CD14-positive monocyte (primary cell): ENCODE data around the gene TMPRSS3. TPM values are rescaled to one million over a fixed set of nuclear protein-coding genes. Genes with fewer than 3 reads are reported as not detected.

Experiments
- DNase-seq, 3 donors: peaks; one replicate each; pipeline ENCODE4 v3.0.0-alpha.2; 2011 to 2022
- H2AFZ ChIP-seq: 2 replicates; pipeline ENCODE4 v1.6.0; 2012; ENCODE audit warnings: mild to moderate bottlenecking, low read depth, low read length, inconsistent platforms; ENCODE audit not compliant: insufficient read depth, poor library complexity, severe bottlenecking
- H3K27ac ChIP-seq, 2 donors: 1 replicate in 1 of 2; 2 replicates in 1 of 2; pipeline ENCODE4 v1.5.1; 2012 to 2013; ENCODE audit warnings: low read length in 2 of 2, control low read depth in 1 of 2, inconsistent platforms in 1 of 2, low read depth in 1 of 2, mild to moderate bottlenecking in 1 of 2
- H3K27me3 ChIP-seq, 2 donors: one replicate each; pipeline versions ENCODE4 v1.6.0 to v1.6.1; 2011 to 2013; ENCODE audit warnings: low read length in 2 of 2; ENCODE audit not compliant: control insufficient read depth in 2 of 2, insufficient read depth in 2 of 2
- H3K36me3 ChIP-seq, 2 donors: replicated peaks in 1 of 2; 1 replicate in 1 of 2; 2 replicates in 1 of 2; pipeline versions ENCODE4 v1.5.1 to v1.6.1; 2012 to 2013; ENCODE audit warnings: low read length in 2 of 2, control low read depth in 1 of 2, inconsistent platforms in 1 of 2, mild to moderate bottlenecking in 1 of 2; ENCODE audit not compliant: insufficient read depth in 2 of 2, control insufficient read depth in 1 of 2
- H3K4me1 ChIP-seq, 2 donors: 1 replicate in 1 of 2; 2 replicates in 1 of 2; pipeline versions ENCODE4 v1.5.1 to v1.6.1; 2012 to 2013; ENCODE audit warnings: low read length in 2 of 2, control low read depth in 1 of 2, inconsistent platforms in 1 of 2, mild to moderate bottlenecking in 1 of 2, moderate library complexity in 1 of 2; ENCODE audit not compliant: insufficient read depth in 2 of 2, control insufficient read depth in 1 of 2
- H3K4me2 ChIP-seq: replicated peaks from 2 replicates; pipeline ENCODE3; 2012; ENCODE audit warnings: low read length, moderate library complexity, mild to moderate bottlenecking; ENCODE audit not compliant: poor library complexity, severe bottlenecking; ENCODE audit errors: extremely low read depth
- H3K4me3 ChIP-seq, 3 experiments: fragments of 200-600 bp in 1 of 3; sonication (generic) in 1 of 3; replicated peaks in 1 of 3; 1 replicate in 2 of 3; 2 replicates in 1 of 3; pipeline ENCODE4 v1.5.1; 2011 to 2013; ENCODE audit warnings: low read length in 3 of 3, mild to moderate bottlenecking in 3 of 3, control low read depth in 2 of 3, low read depth in 2 of 3, inconsistent platforms in 1 of 3, moderate library complexity in 1 of 3
- H3K79me2 ChIP-seq: 2 replicates; pipeline ENCODE4 v1.6.0; 2012; ENCODE audit warnings: mild to moderate bottlenecking, control low read depth, inconsistent platforms, low read length, moderate library complexity; ENCODE audit not compliant: insufficient read depth
- H3K9ac ChIP-seq: 2 replicates; pipeline ENCODE4 v1.6.0; 2017; ENCODE audit warnings: low read length, mild to moderate bottlenecking; ENCODE audit not compliant: insufficient read depth, poor library complexity, severe bottlenecking
- H3K9me3 ChIP-seq, 2 donors: replicated peaks in 1 of 2; 1 replicate in 1 of 2; 2 replicates in 1 of 2; pipeline versions ENCODE4 v1.5.1 to v1.6.1; 2012 to 2013; ENCODE audit warnings: low read length in 2 of 2, control low read depth in 1 of 2; ENCODE audit not compliant: control insufficient read depth in 1 of 2, insufficient read depth in 1 of 2
- H4K20me1 ChIP-seq: 2 replicates; pipeline ENCODE4 v1.6.0; 2012; ENCODE audit warnings: mild to moderate bottlenecking, low read length, control low read depth, moderate library complexity; ENCODE audit not compliant: insufficient read depth
- H3K27ac Mint-ChIP-seq, 7 donors: one replicate each; pipeline ENCODE4 v1.8.0; 2020; ENCODE audit warnings: mild to moderate bottlenecking in 7 of 7, mixed read lengths in 7 of 7, moderate library complexity in 6 of 7, inconsistent platforms in 2 of 7
- H3K27me3 Mint-ChIP-seq, 3 donors: one replicate each; pipeline ENCODE4 v1.8.0; 2021 to 2022; ENCODE audit warnings: low read depth in 3 of 3, mild to moderate bottlenecking in 3 of 3, mixed read lengths in 3 of 3, moderate library complexity in 3 of 3, inconsistent platforms in 1 of 3
- H3K36me3 Mint-ChIP-seq, 2 donors: one replicate each; pipeline ENCODE4 v1.8.0; 2020; ENCODE audit warnings: mixed read lengths in 2 of 2, inconsistent platforms in 1 of 2, mild to moderate bottlenecking in 1 of 2
- H3K4me1 Mint-ChIP-seq: one replicate; pipeline ENCODE4 v1.8.0; 2020; ENCODE audit warnings: mild to moderate bottlenecking, mixed read lengths
- H3K4me3 Mint-ChIP-seq, 2 donors: one replicate each; pipeline ENCODE4 v1.8.0; 2020; ENCODE audit warnings: mild to moderate bottlenecking in 2 of 2, mixed read lengths in 2 of 2, moderate library complexity in 1 of 2
- H3K9me3 Mint-ChIP-seq, 7 donors: one replicate each; pipeline ENCODE4 v1.8.0; 2020 to 2022; ENCODE audit warnings: mixed read lengths in 7 of 7, mild to moderate bottlenecking in 6 of 7, moderate library complexity in 6 of 7, inconsistent platforms in 2 of 7
- WGBS: methylation state at CpG from one replicate; pipeline ENCODE4 v1.1.5; 2013; ENCODE audit warnings: missing lambda C conversion rate; ENCODE audit not compliant: insufficient coverage; 5-methylcytosine and 5-hydroxymethylcytosine counted together
- intact Hi-C, 2 donors: fragments of 100-400 bp; cut with micrococcal nuclease; formaldehyde crosslinking; loops; one replicate each; pipeline versions ENCODE4 v1.15.0 to v1.15.1; 2023
- polyA plus RNA-seq, 3 donors: library from polyadenylated mRNA; depleted of rRNA in 1 of 3; unstranded in 2 of 3; stranded (reverse) in 1 of 3; fragments of 300-500 nt in 2 of 3; fragments of >200 nt in 1 of 3; fragmentation: Illumina TruSeq in 2 of 3; gene quantifications; 1 replicate in 2 of 3; 2 replicates in 1 of 3; pipeline ENCODE4 v1.2.3, GENCODE V29; 2012 to 2021
- TF ChIP-seq, protein P1 (sequence below): fragments of 200-600 bp; IDR thresholded peaks from one replicate; pipeline ENCODE4 v1.8.0; 2022; ENCODE audit warnings: antibody characterized with exemption, mild to moderate bottlenecking

Gene TMPRSS3
- polyA plus RNA-seq, 3 donors = 0.30 TPM; not detected in 2

DNA sequence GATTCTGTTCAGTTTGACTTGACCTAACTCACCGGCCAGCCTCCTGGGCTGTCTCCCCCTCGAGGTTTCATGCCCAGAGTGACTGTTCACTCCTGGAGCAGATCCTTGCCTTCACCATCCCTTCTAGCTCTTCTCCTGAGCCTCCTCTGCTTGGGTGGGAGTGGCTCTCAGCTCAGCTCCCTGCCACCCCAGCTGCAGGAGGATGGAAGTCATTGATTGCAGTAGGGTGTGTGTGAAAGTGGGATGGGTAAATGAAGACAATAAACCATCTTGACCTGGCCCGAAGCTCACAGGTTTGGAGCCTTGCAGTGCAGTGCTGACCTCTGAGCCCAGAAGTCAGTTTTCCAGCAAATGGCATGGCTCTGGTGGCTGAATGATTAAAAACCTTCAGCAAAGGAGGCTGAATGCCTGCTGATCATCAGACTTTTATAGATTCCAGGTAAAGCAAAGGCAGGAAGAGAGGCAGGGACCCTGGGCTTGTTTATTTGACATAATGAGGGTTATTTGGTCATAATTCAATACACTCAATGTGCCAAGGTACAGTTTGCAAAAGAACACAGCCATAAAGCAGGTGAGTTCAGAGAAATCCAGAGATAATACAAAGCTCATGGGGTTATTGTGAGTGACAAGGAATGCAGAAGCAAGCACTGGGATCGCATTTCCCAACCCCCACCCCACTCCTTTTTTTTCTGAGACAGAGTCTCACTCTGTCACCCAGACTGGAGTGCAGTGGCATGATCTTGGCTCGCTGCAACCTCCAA lies 63.1 kb downstream of the TMPRSS3 start:
- no peak overlapping the region for H3K4me3 Mint-ChIP-seq
- peaks cover 1 to 6% (median 4%) of the 10 kb centered on the region in 3 donors for H3K27me3 Mint-ChIP-seq
- peaks cover 12% of the 10 kb centered on the region for H3K4me1 Mint-ChIP-seq
- peaks cover 0 to 2% of the 10 kb centered on the region in 2 donors for H3K9me3 ChIP-seq
- no peak overlapping the region for H2AFZ ChIP-seq
- H3K27ac ChIP-seq = no peak overlapping the region
- H3K36me3 ChIP-seq = no peaks in the 10 kb centered on the region
- TF ChIP-seq, protein P1, sequence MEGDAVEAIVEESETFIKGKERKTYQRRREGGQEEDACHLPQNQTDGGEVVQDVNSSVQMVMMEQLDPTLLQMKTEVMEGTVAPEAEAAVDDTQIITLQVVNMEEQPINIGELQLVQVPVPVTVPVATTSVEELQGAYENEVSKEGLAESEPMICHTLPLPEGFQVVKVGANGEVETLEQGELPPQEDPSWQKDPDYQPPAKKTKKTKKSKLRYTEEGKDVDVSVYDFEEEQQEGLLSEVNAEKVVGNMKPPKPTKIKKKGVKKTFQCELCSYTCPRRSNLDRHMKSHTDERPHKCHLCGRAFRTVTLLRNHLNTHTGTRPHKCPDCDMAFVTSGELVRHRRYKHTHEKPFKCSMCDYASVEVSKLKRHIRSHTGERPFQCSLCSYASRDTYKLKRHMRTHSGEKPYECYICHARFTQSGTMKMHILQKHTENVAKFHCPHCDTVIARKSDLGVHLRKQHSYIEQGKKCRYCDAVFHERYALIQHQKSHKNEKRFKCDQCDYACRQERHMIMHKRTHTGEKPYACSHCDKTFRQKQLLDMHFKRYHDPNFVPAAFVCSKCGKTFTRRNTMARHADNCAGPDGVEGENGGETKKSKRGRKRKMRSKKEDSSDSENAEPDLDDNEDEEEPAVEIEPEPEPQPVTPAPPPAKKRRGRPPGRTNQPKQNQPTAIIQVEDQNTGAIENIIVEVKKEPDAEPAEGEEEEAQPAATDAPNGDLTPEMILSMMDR = no peak
- no peaks in the 10 kb centered on the region for H3K79me2 ChIP-seq
- no peak overlapping the region for H3K4me3 ChIP-seq
- no peaks in the 10 kb centered on the region for H3K36me3 Mint-ChIP-seq
- H3K9me3 Mint-ChIP-seq = peaks cover 0 to 8% (median 4%) of the 10 kb centered on the region in 7 donors
- 78% methylated on average over 3 of the region's 5 CpGs for WGBS
- no peak overlapping the region for H3K9ac ChIP-seq
- H3K4me2 ChIP-seq = no peak overlapping the region
- H3K27me3 ChIP-seq = peaks cover 0 to 5% of the 10 kb centered on the region in 2 donors
- intact Hi-C loops = no loop called here
- H3K27ac Mint-ChIP-seq = no peak overlapping the region
- H4K20me1 ChIP-seq = no peaks in the 10 kb centered on the region
- DNase-seq = no peak
- H3K4me1 ChIP-seq = peaks cover under 1 to 3% of the 10 kb centered on the region in 2 donors

DNA sequence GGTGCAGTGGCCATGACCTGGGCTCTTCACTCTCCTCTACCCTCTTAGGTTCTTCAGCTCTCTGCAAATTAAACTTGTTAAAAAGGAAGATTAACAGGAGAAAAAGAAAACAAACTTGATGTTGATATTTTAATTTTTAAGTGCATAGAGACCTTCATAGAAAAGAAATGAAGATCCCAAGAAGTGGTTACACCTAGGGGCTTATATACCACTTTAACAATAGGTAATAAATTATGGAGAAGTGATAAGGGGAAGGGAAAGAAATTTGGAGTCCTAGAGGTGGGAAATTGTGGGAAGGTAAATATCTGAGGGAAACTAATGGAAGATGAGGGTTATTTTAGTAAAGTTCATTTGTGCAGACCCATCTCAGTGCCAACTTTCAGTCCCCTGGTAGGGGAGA lies 64.2 kb downstream of the TMPRSS3 start:
- H3K27ac Mint-ChIP-seq = no peak overlapping the region
- H3K4me3 Mint-ChIP-seq = no peak overlapping the region
- Histone ChIP-seq H3K36me3 (no peaks in the 10 kb centered on the region), H3K27ac (no peak overlapping the region), H4K20me1 (no peaks in the 10 kb centered on the region), H3K9me3 (peaks cover 0 to 2% of the 10 kb centered on the region in 2 donors), H2AFZ (no peak overlapping the region), H3K4me3 (no peak overlapping the region), H3K79me2 (no peaks in the 10 kb centered on the region), H3K9ac (no peak overlapping the region), H3K4me1 (no peaks in the 10 kb centered on the region), H3K27me3 (peaks cover 0 to 5% of the 10 kb centered on the region in 2 donors), H3K4me2 (no peak overlapping the region)
- no peak for DNase-seq
- intact Hi-C loops = no loop called here
- TF ChIP-seq, protein P1 = no peak
- H3K9me3 Mint-ChIP-seq = peaks cover 0 to 6% (median 4%) of the 10 kb centered on the region in 7 donors
- peaks cover 8% of the 10 kb centered on the region for H3K4me1 Mint-ChIP-seq
- H3K36me3 Mint-ChIP-seq = no peaks in the 10 kb centered on the region
- peaks cover 0 to 4% (median 3%) of the 10 kb centered on the region in 3 donors for H3K27me3 Mint-ChIP-seq
